HUES6 (cell line): ENCODE measurements around the gene VEGFD.

Experiments used
- H3K27ac ChIP-seq: 2 replicates; pipeline ENCODE4 v1.7.0; 2013; ENCODE audit warnings: low read depth, mild to moderate bottlenecking, low read length, inconsistent platforms
- H3K27me3 ChIP-seq: 2 replicates; pipeline ENCODE4 v1.6.1; 2013; ENCODE audit warnings: low read length; ENCODE audit not compliant: control insufficient read depth, insufficient read depth
- H3K36me3 ChIP-seq: 2 replicates; pipeline ENCODE4 v1.6.1; 2013; ENCODE audit warnings: low read length; ENCODE audit not compliant: control insufficient read depth, insufficient read depth
- H3K4me1 ChIP-seq: 2 replicates; pipeline ENCODE4 v1.6.1; 2013; ENCODE audit warnings: low read length; ENCODE audit not compliant: control insufficient read depth, insufficient read depth
- H3K4me3 ChIP-seq: 2 replicates; pipeline ENCODE4 v1.5.1; 2013; ENCODE audit warnings: low read depth, low read length
- H3K9ac ChIP-seq: one replicate; pipeline ENCODE4 v1.6.1; 2013; ENCODE audit warnings: mild to moderate bottlenecking, low read length
- H3K9me3 ChIP-seq: 2 replicates; pipeline ENCODE4 v1.6.1; 2013; ENCODE audit warnings: low read depth, low read length; ENCODE audit not compliant: control insufficient read depth, insufficient read depth

The VEGFD gene

DNA sequence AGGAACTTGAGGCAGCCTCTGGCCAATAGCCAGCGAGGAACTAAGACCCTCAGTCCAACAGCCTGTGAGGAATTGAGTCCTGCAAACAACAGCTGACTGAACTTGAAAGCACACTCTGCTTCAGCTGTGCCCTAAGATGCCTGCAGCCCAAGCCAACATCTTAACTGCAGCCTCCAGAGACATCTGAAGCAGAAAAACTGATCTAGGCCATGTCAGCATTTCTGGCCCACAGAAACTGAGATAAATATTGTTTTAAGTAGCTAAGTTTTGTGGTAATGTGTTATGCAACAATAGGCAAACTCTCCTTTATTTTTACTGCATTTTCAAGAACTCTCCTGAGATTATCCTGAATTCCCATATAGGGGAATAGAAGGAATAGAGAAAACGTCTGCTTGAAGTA lies 24.5 kb downstream of the VEGFD start:
- Histone ChIP-seq H3K4me1 (no peaks in the 10 kb centered on the region), H3K4me3 (no peak overlapping the region), H3K36me3 (no peaks in the 10 kb centered on the region), H3K27me3 (peaks cover 20% of the 10 kb centered on the region; the same call in 1 of the 2 replicates), H3K9me3 (no peaks in the 10 kb centered on the region), H3K27ac (no peak overlapping the region), H3K9ac (no peak overlapping the region)

- peaks cover 20% of the 10 kb centered on the region; the same call in 1 of the 2 replicates for H3K27me3 ChIP-seq
- no peak overlapping the region for H3K9ac ChIP-seq
- H3K4me3 ChIP-seq, result no peak overlapping the region
- H3K36me3 ChIP-seq, result no peaks in the 10 kb centered on the region
- H3K4me1 ChIP-seq, result no peaks in the 10 kb centered on the region
- H3K27ac ChIP-seq, result no peak overlapping the region
- H3K9me3 ChIP-seq, result no peaks in the 10 kb centered on the region
Measured at GRCh38 chrX:15358533-15358932, 25.7 kb downstream of the VEGFD start.

DNA sequence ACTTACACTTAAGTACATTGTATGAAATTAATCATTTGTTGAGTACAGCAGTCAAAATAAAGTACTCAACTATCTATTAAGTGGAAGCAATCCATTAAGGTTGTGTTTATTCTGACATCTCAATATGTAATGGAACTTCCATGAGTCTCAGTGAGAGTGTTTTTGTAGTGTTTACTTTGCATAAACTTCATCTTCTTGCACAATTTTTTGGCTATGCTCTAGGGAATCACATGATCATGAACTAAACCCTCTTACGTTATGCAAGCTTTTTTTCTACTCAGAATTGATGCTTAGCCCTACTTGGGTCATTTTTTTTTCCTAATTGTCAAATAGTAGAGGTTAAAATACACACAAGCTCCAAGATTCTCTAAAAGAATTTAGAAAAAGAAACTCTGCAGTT lies 27.8 kb downstream of the VEGFD start:
- Histone ChIP-seq H3K36me3 (no peaks in the 10 kb centered on the region), H3K4me3 (no peak overlapping the region), H3K9ac (no peak overlapping the region), H3K9me3 (no peaks in the 10 kb centered on the region), H3K4me1 (no peaks in the 10 kb centered on the region), H3K27ac (no peak overlapping the region), H3K27me3 (peaks cover 24% of the 10 kb centered on the region; the same call in 1 of the 2 replicates)

DNA sequence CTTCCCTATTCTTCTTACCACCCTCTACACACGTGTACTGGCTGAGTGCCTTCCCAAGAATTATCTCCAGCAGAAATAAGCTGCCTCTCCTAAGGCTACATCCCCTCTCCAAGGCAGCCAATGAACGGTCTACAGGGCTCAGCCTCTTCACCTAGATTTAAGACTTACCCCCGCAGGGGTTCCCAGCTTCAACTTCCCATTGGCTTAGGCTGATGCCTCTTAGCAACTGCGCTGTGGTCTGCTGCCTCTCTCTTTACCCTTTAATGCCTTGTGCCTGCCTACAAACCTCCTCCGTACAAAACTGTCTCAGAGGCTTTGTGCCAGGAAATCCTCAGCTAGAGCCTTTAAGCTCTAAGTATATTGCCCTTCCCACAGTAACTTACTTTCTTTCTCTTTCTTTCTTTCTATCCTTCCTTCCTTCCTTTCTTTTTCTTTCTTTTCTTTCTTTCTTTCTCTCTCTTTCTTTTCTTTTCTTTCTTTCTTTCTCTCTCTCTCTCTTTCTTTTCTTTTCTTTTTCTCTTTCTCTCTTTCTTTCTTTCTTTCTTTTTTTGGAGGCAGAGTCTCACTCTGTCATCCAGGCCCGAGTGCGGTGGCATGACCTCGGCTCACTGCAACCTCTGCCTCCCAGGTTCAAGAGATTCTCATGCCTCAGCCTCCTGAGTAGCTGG lies 33.8 kb downstream of the VEGFD start:
- Histone ChIP-seq H3K9ac (no peak overlapping the region), H3K27me3 (peaks cover 30% of the 10 kb centered on the region), H3K9me3 (no peaks in the 10 kb centered on the region), H3K4me3 (no peak overlapping the region), H3K27ac (no peak overlapping the region), H3K36me3 (no peaks in the 10 kb centered on the region), H3K4me1 (no peaks in the 10 kb centered on the region)

- Histone ChIP-seq H3K27me3 (peaks cover 38% of the 10 kb centered on the region), H3K36me3 (no peaks in the 10 kb centered on the region), H3K9ac (no peak overlapping the region), H3K4me3 (no peak overlapping the region), H3K27ac (no peak overlapping the region), H3K9me3 (no peaks in the 10 kb centered on the region), H3K4me1 (peaks cover under 1% of the 10 kb centered on the region; the same call in 1 of the 2 replicates)
Measured at GRCh38 chrX:15349046-15349445, 35.2 kb downstream of the VEGFD start.

GRCh38 chrX:15345976-15346375 lies 38.2 kb downstream of the VEGFD start:
- H3K9me3 ChIP-seq, result no peaks in the 10 kb centered on the region
- no peak overlapping the region for H3K9ac ChIP-seq
- no peak overlapping the region for H3K4me3 ChIP-seq
- H3K4me1 ChIP-seq, result peaks cover 3% of the 10 kb centered on the region; the same call in 1 of the 2 replicates
- H3K27me3 ChIP-seq, result peaks cover 52% of the 10 kb centered on the region
- H3K27ac ChIP-seq, result no peak overlapping the region
- no peaks in the 10 kb centered on the region for H3K36me3 ChIP-seq

GRCh38 chrX:15344106-15344505 lies 40.1 kb downstream of the VEGFD start:
- no peak overlapping the region for H3K4me3 ChIP-seq
- H3K36me3 ChIP-seq, result no peaks in the 10 kb centered on the region
- H3K4me1 ChIP-seq, result peaks cover 3% of the 10 kb centered on the region; the same call in 1 of the 2 replicates
- H3K9ac ChIP-seq, result no peak overlapping the region
- peaks cover 60% of the 10 kb centered on the region for H3K27me3 ChIP-seq
- H3K27ac ChIP-seq, result no peak overlapping the region
- no peaks in the 10 kb centered on the region for H3K9me3 ChIP-seq

- H3K4me3 ChIP-seq, result no peak overlapping the region
- peaks cover 62% of the 10 kb centered on the region for H3K27me3 ChIP-seq
Measured at GRCh38 chrX:15343075-15343476, 41.1 kb downstream of the VEGFD start.

DNA sequence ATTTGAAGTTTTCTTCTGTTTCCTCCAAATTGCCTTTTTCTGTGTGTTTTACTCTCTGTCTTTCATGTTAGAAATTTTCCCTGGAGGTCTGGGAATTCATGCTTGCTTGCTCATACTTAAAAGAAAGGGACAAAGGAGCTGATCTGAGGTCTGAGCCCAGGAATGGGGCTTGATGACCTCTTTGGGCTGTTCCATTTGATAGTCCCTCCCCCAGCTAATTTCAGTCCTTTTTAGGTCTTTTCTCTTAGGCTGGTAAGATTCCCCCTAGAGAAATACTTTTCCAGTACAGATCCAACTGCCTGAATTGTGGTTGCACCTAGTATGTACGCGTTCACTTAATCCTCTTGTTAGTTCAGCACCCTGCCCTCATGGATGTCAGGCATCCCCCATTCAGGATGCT lies 43.3 kb downstream of the VEGFD start:
- Histone ChIP-seq H3K9ac (no peak overlapping the region), H3K27ac (no peak overlapping the region), H3K4me1 (peaks cover 3% of the 10 kb centered on the region; the same call in 1 of the 2 replicates), H3K9me3 (no peaks in the 10 kb centered on the region), H3K27me3 (peaks cover 62% of the 10 kb centered on the region), H3K36me3 (no peaks in the 10 kb centered on the region), H3K4me3 (no peak overlapping the region)

More at GRCh38 chrX:15343075-15343476, 41.1 kb downstream of the VEGFD start:
- Histone ChIP-seq H3K36me3 (no peaks in the 10 kb centered on the region), H3K9ac (no peak overlapping the region), H3K9me3 (no peaks in the 10 kb centered on the region), H3K27ac (no peak overlapping the region), H3K4me1 (peaks cover 3% of the 10 kb centered on the region; the same call in 1 of the 2 replicates)

GRCh38 chrX:15336023-15336413 lies 48.2 kb downstream of the VEGFD start:
- peaks cover 10% of the 10 kb centered on the region for H3K36me3 ChIP-seq
- H3K27me3 ChIP-seq, result peaks cover 33% of the 10 kb centered on the region
- no peak overlapping the region for H3K9ac ChIP-seq
- H3K4me3 ChIP-seq, result peak overlapping the region; percentile 85
- no peaks in the 10 kb centered on the region for H3K9me3 ChIP-seq
- H3K27ac ChIP-seq, result no peak overlapping the region
- no peaks in the 10 kb centered on the region for H3K4me1 ChIP-seq

- Histone ChIP-seq H3K9me3 (no peaks in the 10 kb centered on the region), H3K27me3 (peaks cover 31% of the 10 kb centered on the region), H3K27ac (peak within 1 kb of the TSS; percentile 51; the same call in 1 of the 2 replicates), H3K4me1 (no peaks in the 10 kb centered on the region), H3K9ac (peak within 1 kb of the TSS; percentile 73), H3K36me3 (peaks cover 13% of the 10 kb centered on the region), H3K4me3 (peak within 1 kb of the TSS; percentile 85)
Measured at GRCh38 chrX:15335135-15336022, 48.8 kb downstream of the VEGFD start, which contains the start of gene PIGA. Gene PIGA (minus strand): TSS chrX:15335523. CDS start chrX:15331930, 3,593 bp downstream.
